K562 (cell line): ENCODE measurements around the gene HSPA1B. TPM values are rescaled to one million over a fixed set of nuclear protein-coding genes. Genes with fewer than 3 reads are reported as not detected.

ENCODE experiments used
- ARID2 ChIP-seq: fragments of 450-650 bp; IDR thresholded peaks from 2 replicates; pipeline ENCODE4 v1.6.1; 2017; ENCODE audit warnings: antibody characterized with exemption, mild to moderate bottlenecking
- CBFA2T2 ChIP-seq: fragments of 450-650 bp; conservative IDR thresholded peaks from 2 replicates; pipeline ENCODE4 v1.6.1; 2017; ENCODE audit warnings: mild to moderate bottlenecking
- CTBP1 ChIP-seq: fragments of 450-650 bp; IDR thresholded peaks from 2 replicates; pipeline ENCODE4 v1.6.1; 2016; ENCODE audit warnings: borderline replicate concordance
- DMBX1 ChIP-seq: fragments of 250-450 bp; sonication (Bioruptor Pico); IDR thresholded peaks from 2 replicates; pipeline ENCODE4 v1.8.0; 2022; ENCODE audit warnings: inconsistent platforms, mild to moderate bottlenecking, moderate library complexity, borderline replicate concordance
- ELF4 ChIP-seq: fragments of 450-650 bp; formaldehyde crosslinking; IDR thresholded peaks from 2 replicates; pipeline ENCODE4 v1.4.0; 2022; ENCODE audit warnings: missing genetic modification characterization
- ETV5 ChIP-seq: sonication (generic); formaldehyde crosslinking; IDR thresholded peaks from 2 replicates; pipeline ENCODE4 v1.4.0; 2020; ENCODE audit warnings: low read depth, mild to moderate bottlenecking, missing genetic modification reagents
- FOSL1 ChIP-seq: fragments of 200-800 bp; sonication (Bioruptor generic); conservative IDR thresholded peaks from 2 replicates; pipeline ENCODE4 v1.6.1; 2016; ENCODE audit warnings: missing genetic modification characterization, missing compliant biosample characterization
- GTF2A2 ChIP-seq: IDR thresholded peaks from 2 replicates; pipeline ENCODE4 v1.6.1; 2016; ENCODE audit warnings: mild to moderate bottlenecking, missing genetic modification characterization, missing compliant biosample characterization
- IRF1 ChIP-seq: sonication (generic); formaldehyde crosslinking; IDR thresholded peaks from 2 replicates; pipeline ENCODE4 v1.8.0; 2022; ENCODE audit warnings: missing genetic modification reagents, mild to moderate bottlenecking, borderline replicate concordance
- IRF9 ChIP-seq: fragments of 450-650 bp; IDR thresholded peaks from 2 replicates; pipeline ENCODE4 v1.6.1; 2016; ENCODE audit warnings: missing biosample characterization, missing genetic modification characterization
- LCOR ChIP-seq: sonication (generic); formaldehyde crosslinking; IDR thresholded peaks from 2 replicates; pipeline ENCODE4 v1.8.0; 2022; ENCODE audit warnings: mild to moderate bottlenecking, missing genetic modification reagents
- MAFF ChIP-seq: IDR thresholded peaks from 2 replicates; pipeline ENCODE4 v1.6.1; 2012; ENCODE audit warnings: low read length, improper control_type of control experiment
- MAZ ChIP-seq, 2 experiments: fragments of 450-650 bp in 1 of 2; sonication (generic) in 1 of 2; formaldehyde crosslinking; IDR thresholded peaks in 1 of 2; conservative IDR thresholded peaks in 1 of 2; 2 replicates each; pipeline versions ENCODE4 v1.4.0 to v1.5.0; 2020; ENCODE audit warnings: mild to moderate bottlenecking in 1 of 2, missing genetic modification reagents in 1 of 2
- MITF ChIP-seq: IDR thresholded peaks from 2 replicates; pipeline ENCODE4 v1.6.1; 2014; ENCODE audit warnings: antibody characterized with exemption
- MXD1 ChIP-seq: fragments of 250-450 bp; sonication (Bioruptor Pico); IDR thresholded peaks from 2 replicates; pipeline ENCODE4 v1.8.0; 2021; ENCODE audit warnings: borderline replicate concordance, mild to moderate bottlenecking, moderate library complexity; ENCODE audit not compliant: poor library complexity, severe bottlenecking
- NFATC3 ChIP-seq: fragments of 450-650 bp; IDR thresholded peaks from 2 replicates; pipeline ENCODE4 v1.6.1; 2017; ENCODE audit warnings: mild to moderate bottlenecking
- NFE2L1 ChIP-seq: fragments of 450-650 bp; IDR thresholded peaks from 2 replicates; pipeline ENCODE4 v1.6.1; 2016; ENCODE audit warnings: missing genetic modification characterization, low read depth, mild to moderate bottlenecking, missing compliant biosample characterization, moderate library complexity, borderline replicate concordance
- NR1H2 ChIP-seq: sonication (generic); formaldehyde crosslinking; IDR thresholded peaks from 2 replicates; pipeline ENCODE4 v1.4.0; 2020; ENCODE audit warnings: mild to moderate bottlenecking, missing genetic modification reagents
- NRF1 ChIP-seq, 2 experiments: fragments of 450-650 bp; IDR thresholded peaks in 1 of 2; conservative IDR thresholded peaks in 1 of 2; 2 replicates each; pipeline ENCODE4 v1.6.1; 2014; ENCODE audit warnings: mild to moderate bottlenecking in 2 of 2
- RBFOX2 ChIP-seq: fragments of 200-400 bp; formaldehyde crosslinking; IDR thresholded peaks from 2 replicates; pipeline ENCODE4 v1.6.1; 2017; ENCODE audit warnings: low read depth, mild to moderate bottlenecking, low read length, moderate library complexity
- SLC30A9 ChIP-seq: fragments of 250-450 bp; sonication (Bioruptor Pico); IDR thresholded peaks from 2 replicates; pipeline ENCODE4 v1.8.0; 2022; ENCODE audit warnings: mild to moderate bottlenecking, moderate library complexity
- SRSF1 ChIP-seq: fragments of 200-400 bp; formaldehyde crosslinking; IDR thresholded peaks from 2 replicates; pipeline ENCODE4 v1.6.1; 2017; ENCODE audit warnings: mild to moderate bottlenecking, low read depth, low read length, moderate library complexity
- SRSF3 ChIP-seq: fragments of 200-400 bp; formaldehyde crosslinking; IDR thresholded peaks from 2 replicates; pipeline ENCODE4 v1.6.1; 2016; ENCODE audit warnings: mild to moderate bottlenecking, low read length, moderate library complexity; ENCODE audit not compliant: insufficient read depth
- ZNF696 ChIP-seq: fragments of 250-450 bp; sonication (Bioruptor Pico); conservative IDR thresholded peaks from 2 replicates; pipeline ENCODE4 v1.4.0; 2020; ENCODE audit warnings: mild to moderate bottlenecking, moderate library complexity
- polyA plus RNA-seq, 8 experiments: library from polyadenylated mRNA; depleted of rRNA in 4 of 8; stranded (reverse) in 5 of 8; unstranded in 3 of 8; fragments of >200 nt; fragmentation: Nextera tagmentation in 2 of 8; fragmentation: Illumina TruSeq in 1 of 8; extraction: Ambion mirVana in 2 of 8; extraction: Trizol in 1 of 8; gene quantifications; 2 replicates each; pipeline versions ENCODE4 v1.2.1 to v1.2.3, GENCODE V29; 2011 to 2014; ENCODE audit warnings: inconsistent platforms in 1 of 8, missing spikeins in 1 of 8
- total RNA-seq, 7 experiments: library from RNA; depleted of rRNA in 6 of 7; stranded (reverse); fragments of >200 nt in 6 of 7; fragmentation: Illumina TruSeq in 2 of 7; extraction: Trizol in 2 of 7; gene quantifications; 2 replicates each; pipeline versions ENCODE4 v1.2.1 to v1.2.3, GENCODE V29; 2011 to 2021; ENCODE audit warnings: low replicate concordance in 1 of 7

The HSPA1B gene
- total and polyA plus RNA-seq, 9 of the 15 experiments (the other 6 are each of a cell fraction or from before 2014, with no cell fraction given), result 0.27 to 227 (median 51.2) TPM

GRCh38 chr6:31782126-31782855 is 45.2 kb upstream of the HSPA1B start (continued):
- TF ChIP-seq ARID2, result no peak
- TF ChIP-seq GTF2A2 (tag), result no peak
- no peak for TF ChIP-seq NRF1 (conservative IDR thresholded peaks at IDR 0.05 in 1 of 2, IDR thresholded peaks at IDR 0.05 in 1 of 2)
- no peak for TF ChIP-seq LCOR (CRISPR knock-in tag)
- TF ChIP-seq ETV5 (CRISPR knock-in tag), result no peak
- no peak for TF ChIP-seq ELF4
- TF ChIP-seq CBFA2T2, result no peak
- TF ChIP-seq SRSF3, result no peak
- TF ChIP-seq MAZ (CRISPR knock-in tag; conservative IDR thresholded peaks at IDR 0.05 in 1 of 2, IDR thresholded peaks at IDR 0.05 in 1 of 2), result 0 out of 4 replicates have a peak, but pooled peaks of 1 of the 2 experiments have one; percentile 25
- no peak for TF ChIP-seq SRSF1
- no peak for TF ChIP-seq NFE2L1 (tag)
- no peak for TF ChIP-seq SLC30A9 (CRISPR knock-in tag)
- TF ChIP-seq IRF9 (tag), result no peak
- TF ChIP-seq NR1H2 (CRISPR knock-in tag), result no peak
- TF ChIP-seq IRF1 (CRISPR knock-in tag), result no peak
- TF ChIP-seq ZNF696 (CRISPR knock-in tag), result no peak
- TF ChIP-seq CTBP1, result no peak
- no peak for TF ChIP-seq MAFF
- TF ChIP-seq NFATC3, result no peak
- TF ChIP-seq MITF, result no peak
- no peak for TF ChIP-seq DMBX1 (CRISPR knock-in tag)
- no peak for TF ChIP-seq FOSL1
- no peak for TF ChIP-seq MXD1 (CRISPR knock-in tag)
- peak; percentile 75 for TF ChIP-seq RBFOX2
